A204.1 (cell line): ENCODE measurements around the gene ECE2.
A peak's percentile ranks its signal among the peaks of the same experiment; 100 is the strongest.

ENCODE experiments used
- FAIRE-seq: peaks from 2 replicates; lab custom pipeline; 2012; peaks lifted over from hg19 to GRCh38; lab: Jason Lieb, UNC

ECE2 gene

GRCh38 chr3:184240384-184241140, 35.3 kb upstream of the ECE2 start:
- FAIRE-seq: no peak

GRCh38 chr3:184241141-184241446, 34.7 kb upstream of the ECE2 start:
- FAIRE-seq: no peak

GRCh38 chr3:184241447-184242296, 34.1 kb upstream of the ECE2 start:
- FAIRE-seq: no peak

GRCh38 chr3:184242297-184242685, 33.5 kb upstream of the ECE2 start:
- no peak for FAIRE-seq

GRCh38 chr3:184248454-184249411, 27.1 kb upstream of the ECE2 start, which contains the start of gene ALG3:
Gene ALG3, minus strand, starts transcription at chr3:184248962. Its CDS starts 22 bp downstream, at chr3:184248940.
- FAIRE-seq: no peak

GRCh38 chr3:184249412-184250166, 26.2 kb upstream of the ECE2 start, which contains the start of gene EEF1AKMT4:
Gene EEF1AKMT4, plus strand, starts transcription at chr3:184249672. Its CDS starts 23 bp downstream, at chr3:184249695.
- FAIRE-seq: peak; percentile 93

- peak; percentile 44 for FAIRE-seq
These were observed 25.5 kb upstream of the ECE2 start for GRCh38 chr3:184250167-184250828.

- FAIRE-seq: no peak
These were observed 20.4 kb upstream of the ECE2 start for GRCh38 chr3:184255291-184256039.

- FAIRE-seq: no peak
These were observed 18.5 kb upstream of the ECE2 start for GRCh38 chr3:184257083-184257915.

GRCh38 chr3:184258926-184259325, 16.9 kb upstream of the ECE2 start:
- no peak for FAIRE-seq

GRCh38 chr3:184259396-184259877, 16.4 kb upstream of the ECE2 start:
- no peak for FAIRE-seq

GRCh38 chr3:184259878-184260723, 15.7 kb upstream of the ECE2 start:
- no peak for FAIRE-seq

- no peak for FAIRE-seq
These were observed 15.0 kb upstream of the ECE2 start for GRCh38 chr3:184260724-184261269.

- no peak for FAIRE-seq
These were observed 14.5 kb upstream of the ECE2 start, which contains the start of gene CAMK2N2 for GRCh38 chr3:184261270-184261853. Gene CAMK2N2, minus strand, starts transcription at chr3:184261553. Its CDS starts 268 bp downstream, at chr3:184261285.

GRCh38 chr3:184261854-184262763, 13.7 kb upstream of the ECE2 start:
- no peak for FAIRE-seq

- no peak for FAIRE-seq
These were observed 13.1 kb upstream of the ECE2 start for GRCh38 chr3:184262764-184263179.
